OCI-LY1 (cell line): ENCODE data around the gene LZTS3.
A peak's percentile ranks its signal among the peaks of the same experiment; 100 is the strongest.

Experiments
- H2AFZ ChIP-seq: fragments of 200-600 bp; sonication (generic), shearing (Covaris generic); 2 replicates; pipeline ENCODE4 v1.6.0; 2014; ENCODE audit warnings: antibody characterized with exemption, mild to moderate bottlenecking, low read length
- H3F3A ChIP-seq: fragments of 200-600 bp; sonication (generic), shearing (Covaris generic); 2 replicates; pipeline ENCODE4 v1.6.0; 2014; ENCODE audit warnings: mild to moderate bottlenecking, antibody characterized with exemption, low read length, moderate library complexity; ENCODE audit not compliant: insufficient read depth
- H3K27ac ChIP-seq: fragments of 200-600 bp; sonication (generic); 2 replicates; pipeline ENCODE4 v1.5.1; 2014; ENCODE audit warnings: low read length, mixed run types, mild to moderate bottlenecking, low read depth; ENCODE audit not compliant: poor library complexity, severe bottlenecking
- H3K27me3 ChIP-seq: fragments of 200-600 bp; sonication (generic); 2 replicates; pipeline ENCODE4 v1.6.0; 2014; ENCODE audit warnings: antibody characterized with exemption, mild to moderate bottlenecking, low read length, moderate library complexity; ENCODE audit not compliant: insufficient read depth
- H3K36me3 ChIP-seq: fragments of 200-600 bp; sonication (generic); 2 replicates; pipeline ENCODE4 v1.6.1; 2014; ENCODE audit warnings: mild to moderate bottlenecking, antibody characterized with exemption, low read length, moderate library complexity, mixed read lengths; ENCODE audit not compliant: insufficient read depth
- H3K4me1 ChIP-seq: fragments of 200-600 bp; sonication (generic); 2 replicates; pipeline ENCODE4 v1.5.1; 2014; ENCODE audit warnings: mild to moderate bottlenecking, low read length, moderate library complexity; ENCODE audit not compliant: insufficient read depth, severe bottlenecking
- H3K4me2 ChIP-seq: fragments of 200-600 bp; sonication (generic), shearing (Covaris generic); 2 replicates; pipeline ENCODE4 v1.6.1; 2014; ENCODE audit warnings: low read length
- H3K4me3 ChIP-seq: fragments of 200-600 bp; sonication (generic); 2 replicates; pipeline ENCODE4 v1.5.1; 2014; ENCODE audit warnings: low read length, low read depth, mild to moderate bottlenecking, mixed read lengths; ENCODE audit not compliant: poor library complexity, severe bottlenecking
- H3K79me2 ChIP-seq: fragments of 200-600 bp; shearing (Covaris generic); 2 replicates; pipeline ENCODE4 v1.6.1; 2016; ENCODE audit warnings: mixed run types, low read length, mixed read lengths; ENCODE audit not compliant: insufficient read depth
- H3K9ac ChIP-seq: fragments of 200-600 bp; sonication (generic), shearing (Covaris generic); 2 replicates; pipeline ENCODE4 v1.6.1; 2014; ENCODE audit warnings: mild to moderate bottlenecking, low read length, mixed read lengths
- H3K9me2 ChIP-seq: fragments of 200-600 bp; sonication (generic), shearing (Covaris generic); 2 replicates; pipeline ENCODE4 v1.6.1; 2014; ENCODE audit warnings: low read depth, mild to moderate bottlenecking, low read length, mixed read lengths
- H3K9me3 ChIP-seq: fragments of 200-600 bp; shearing (Covaris generic); 2 replicates; pipeline ENCODE4 v1.6.1; 2014; ENCODE audit warnings: low read length, mixed read lengths
- H4K20me1 ChIP-seq: fragments of 200-600 bp; sonication (generic), shearing (Covaris generic); 2 replicates; pipeline ENCODE4 v1.6.0; 2016; ENCODE audit warnings: mild to moderate bottlenecking, low read length; ENCODE audit not compliant: insufficient read depth
- EZH2 ChIP-seq: fragments of 200-600 bp; sonication (generic), shearing (Covaris generic); IDR thresholded peaks from 2 replicates; pipeline ENCODE4 v1.8.0; 2017; ENCODE audit warnings: borderline replicate concordance, mixed run types, mild to moderate bottlenecking, antibody characterized with exemption, low read length, moderate library complexity, mixed read lengths
- TF ChIP-seq, protein P1 (sequence below): fragments of 200-600 bp; sonication (generic), shearing (Covaris generic); IDR thresholded peaks from 2 replicates; pipeline ENCODE4 v1.5.1; 2017; ENCODE audit warnings: mild to moderate bottlenecking, antibody characterized with exemption, low read length, moderate library complexity, mixed read lengths

The LZTS3 gene

DNA sequence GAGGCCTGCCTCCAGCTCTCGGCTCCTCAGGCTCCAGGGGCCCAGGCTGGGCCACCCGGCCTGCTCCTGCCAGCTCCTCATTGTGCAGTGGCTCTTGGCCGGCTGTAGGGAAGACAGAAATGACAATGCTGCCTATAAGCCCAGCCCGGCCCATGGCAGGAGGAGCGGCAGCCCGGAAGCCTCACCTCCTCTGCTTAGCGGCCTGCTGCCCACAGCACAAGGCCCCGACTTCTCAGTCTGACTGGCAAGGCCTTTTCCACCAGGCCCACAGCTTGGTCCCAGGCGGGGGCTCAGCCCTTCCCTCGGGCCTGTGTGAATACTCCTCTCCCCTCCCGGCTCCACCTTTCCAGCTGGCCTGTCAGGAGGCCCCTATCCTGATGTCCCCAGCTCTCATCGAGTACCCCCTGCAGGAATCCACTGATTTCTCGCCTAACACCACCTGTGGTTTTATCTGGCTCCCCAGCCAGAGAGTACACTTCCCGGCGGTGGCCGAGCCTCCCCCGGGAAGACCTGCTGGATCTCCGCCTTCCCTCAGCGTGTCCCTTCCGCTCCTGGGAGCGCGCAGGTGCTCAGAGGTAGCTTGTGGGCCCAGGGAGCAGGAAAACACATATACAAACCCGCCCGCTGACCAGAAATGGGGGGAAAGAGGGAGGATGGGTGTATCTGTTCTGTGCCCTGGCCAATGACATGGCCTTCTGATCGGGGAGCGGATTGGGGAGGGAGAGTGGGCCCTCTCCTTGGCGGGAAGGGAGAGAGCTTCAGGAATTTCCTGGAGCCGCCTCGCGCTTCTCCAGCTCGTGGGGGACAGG is 30.2 kb upstream of the LZTS3 start:
- Histone ChIP-seq H3K4me3 (peak overlapping the region; percentile 82), H2AFZ (no peak overlapping the region), H3K9me2 (no peaks in the 10 kb centered on the region), H3K9me3 (no peaks in the 10 kb centered on the region), H3K9ac (peak overlapping the region; percentile 93), H3F3A (no peaks in the 10 kb centered on the region), H3K79me2 (peaks cover 7% of the 10 kb centered on the region; the same call in 1 of the 2 replicates), H3K27me3 (no peaks in the 10 kb centered on the region), H3K27ac (peak overlapping the region; percentile 67), H3K4me2 (peak overlapping the region; percentile 87), H4K20me1 (no peaks in the 10 kb centered on the region), H3K36me3 (peaks cover 32% of the 10 kb centered on the region), H3K4me1 (peaks cover 19% of the 10 kb centered on the region)
- TF ChIP-seq EZH2 = no peak
- TF ChIP-seq, protein P1, sequence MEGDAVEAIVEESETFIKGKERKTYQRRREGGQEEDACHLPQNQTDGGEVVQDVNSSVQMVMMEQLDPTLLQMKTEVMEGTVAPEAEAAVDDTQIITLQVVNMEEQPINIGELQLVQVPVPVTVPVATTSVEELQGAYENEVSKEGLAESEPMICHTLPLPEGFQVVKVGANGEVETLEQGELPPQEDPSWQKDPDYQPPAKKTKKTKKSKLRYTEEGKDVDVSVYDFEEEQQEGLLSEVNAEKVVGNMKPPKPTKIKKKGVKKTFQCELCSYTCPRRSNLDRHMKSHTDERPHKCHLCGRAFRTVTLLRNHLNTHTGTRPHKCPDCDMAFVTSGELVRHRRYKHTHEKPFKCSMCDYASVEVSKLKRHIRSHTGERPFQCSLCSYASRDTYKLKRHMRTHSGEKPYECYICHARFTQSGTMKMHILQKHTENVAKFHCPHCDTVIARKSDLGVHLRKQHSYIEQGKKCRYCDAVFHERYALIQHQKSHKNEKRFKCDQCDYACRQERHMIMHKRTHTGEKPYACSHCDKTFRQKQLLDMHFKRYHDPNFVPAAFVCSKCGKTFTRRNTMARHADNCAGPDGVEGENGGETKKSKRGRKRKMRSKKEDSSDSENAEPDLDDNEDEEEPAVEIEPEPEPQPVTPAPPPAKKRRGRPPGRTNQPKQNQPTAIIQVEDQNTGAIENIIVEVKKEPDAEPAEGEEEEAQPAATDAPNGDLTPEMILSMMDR = no peak

DNA sequence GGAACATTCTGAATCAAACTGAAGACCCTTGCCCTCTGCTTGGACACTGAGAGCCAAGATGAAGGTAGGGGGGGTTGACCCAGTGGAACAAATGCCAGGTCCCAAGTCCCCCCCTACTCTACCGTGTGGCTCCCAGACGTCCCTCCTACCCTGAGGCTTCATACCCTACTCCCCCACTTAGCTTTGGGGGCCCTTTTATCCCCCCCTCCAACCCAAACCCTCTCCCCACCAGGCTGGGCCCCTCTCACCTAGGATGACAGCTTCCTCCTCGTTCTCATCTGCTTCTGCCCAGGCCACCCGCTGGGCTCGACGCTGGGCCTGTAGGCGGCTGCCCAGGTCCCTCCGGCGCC is 29.6 kb upstream of the LZTS3 start:
- no peaks in the 10 kb centered on the region for H4K20me1 ChIP-seq
- H3K9ac ChIP-seq = peak overlapping the region; percentile 93
- peak overlapping the region; percentile 82 for H3K4me3 ChIP-seq
- TF ChIP-seq, protein P1 = no peak
- TF ChIP-seq EZH2 = no peak
- no peak overlapping the region for H2AFZ ChIP-seq
- H3K36me3 ChIP-seq = peaks cover 34% of the 10 kb centered on the region
- H3K27me3 ChIP-seq = no peaks in the 10 kb centered on the region
- no peak overlapping the region for H3K27ac ChIP-seq
- no peaks in the 10 kb centered on the region for H3K9me3 ChIP-seq
- no peaks in the 10 kb centered on the region for H3K9me2 ChIP-seq
- peaks cover 7% of the 10 kb centered on the region; the same call in 1 of the 2 replicates for H3K79me2 ChIP-seq
- H3F3A ChIP-seq = no peaks in the 10 kb centered on the region
- peak overlapping the region; percentile 87 for H3K4me2 ChIP-seq
- H3K4me1 ChIP-seq = peaks cover 13% of the 10 kb centered on the region

DNA sequence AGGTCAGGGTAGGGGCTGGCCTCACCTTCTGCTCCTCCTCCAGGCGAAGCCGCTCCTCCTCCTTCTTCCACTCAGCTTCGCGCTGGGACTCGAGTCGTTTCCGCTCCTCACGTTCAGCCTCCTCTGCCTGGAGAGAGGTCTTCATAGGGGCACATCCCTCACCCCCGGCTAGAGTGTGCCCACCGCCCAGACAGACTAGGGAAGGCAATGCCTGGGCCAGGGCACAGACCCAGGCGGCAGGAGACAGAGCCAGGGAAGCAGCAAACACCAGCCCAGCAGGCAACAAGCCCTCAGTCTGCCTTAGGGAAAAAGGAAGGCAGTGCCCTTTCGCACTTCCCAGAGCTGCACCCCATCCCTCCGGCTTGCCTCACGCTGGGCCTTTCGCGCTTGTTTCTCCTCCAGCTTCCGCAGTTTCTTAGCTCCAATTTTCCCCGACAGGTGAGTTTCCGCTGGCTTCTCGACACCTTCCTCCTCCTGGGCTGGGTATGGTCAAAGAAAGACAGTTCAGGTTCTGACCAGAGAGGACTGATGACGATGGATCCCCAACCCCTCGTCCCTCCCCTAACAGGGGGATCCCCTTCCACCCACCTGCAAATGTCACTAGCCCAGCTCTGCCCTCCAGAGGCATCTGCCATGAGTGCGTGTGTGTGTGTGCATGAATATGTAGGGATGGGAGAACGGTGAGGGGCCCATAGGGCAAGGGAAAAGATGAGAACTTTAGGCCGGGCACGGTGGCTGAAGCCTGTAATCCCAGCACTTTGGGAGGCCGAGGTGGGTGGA is 26.8 kb upstream of the LZTS3 start:
- no peaks in the 10 kb centered on the region for H3K27me3 ChIP-seq
- no peaks in the 10 kb centered on the region for H3K9me3 ChIP-seq
- H3K4me1 ChIP-seq = peaks cover 11% of the 10 kb centered on the region
- no peak overlapping the region for H3K9ac ChIP-seq
- no peaks in the 10 kb centered on the region for H4K20me1 ChIP-seq
- H3K9me2 ChIP-seq = no peaks in the 10 kb centered on the region
- no peak overlapping the region for H3K27ac ChIP-seq
- H3K4me3 ChIP-seq = no peak overlapping the region
- H3K36me3 ChIP-seq = peaks cover 51% of the 10 kb centered on the region
- H3K4me2 ChIP-seq = no peak overlapping the region
- H2AFZ ChIP-seq = no peak overlapping the region
- TF ChIP-seq, protein P1 = no peak
- TF ChIP-seq EZH2 = no peak
- H3F3A ChIP-seq = no peaks in the 10 kb centered on the region
- peaks cover 7% of the 10 kb centered on the region; the same call in 1 of the 2 replicates for H3K79me2 ChIP-seq
